A549 (cell line): ENCODE data around the gene TCHH. TPM values are rescaled to one million over a fixed set of nuclear protein-coding genes. Genes with fewer than 3 reads are reported as not detected.

Experiments used
- ATAC-seq, 2 experiments: fragments of 200-7000 bp in 1 of 2; fragments of >200 bp in 1 of 2; cut with Nextera tagmentation in 1 of 2; cut with Tn5 transposase in 1 of 2; 3 replicates each; pipeline versions ENCODE4 v1.8.0 to v1.9.1; 2018 to 2020; ENCODE audit warnings: mild to moderate bottlenecking in 1 of 2, moderate library complexity in 1 of 2
- CTCF ChIA-PET: fragments of 300-600 bp; sonication (Branson Sonifier 250); formaldehyde crosslinking; extraction: SDS; loops from one replicate; lab custom pipeline; 2021; ENCODE audit warnings: antibody characterized with exemption, inconsistent platforms; lab: Yijun Ruan, JAX
- POLR2A ChIA-PET: fragments of 350-600 bp; formaldehyde crosslinking; extraction: SDS; loops from one replicate; lab custom pipeline; 2021; ENCODE audit warnings: antibody characterized with exemption, inconsistent platforms; lab: Yijun Ruan, JAX
- DNase-seq, 2 experiments: peaks; one replicate each; pipeline versions ENCODE4 v3.0.0 to v3.0.0-alpha.2; 2011 to 2016; ENCODE audit warnings: low read depth in 1 of 2, low spot score in 1 of 2
- FAIRE-seq: peaks from 2 replicates; lab custom pipeline; 2011; peaks lifted over from hg19 to GRCh38; lab: Jason Lieb, UNC
- H3K27ac ChIP-seq, 2 experiments: fragments of >200 bp; sonication (Bioruptor Twin); formaldehyde crosslinking; 3 replicates each; pipeline ENCODE4 v1.5.1; 2016 to 2017
- H3K4me1 ChIP-seq: fragments of >200 bp; sonication (Bioruptor Twin); formaldehyde crosslinking; 3 replicates; pipeline ENCODE4 v1.6.1; 2016
- H3K4me2 ChIP-seq: fragments of >200 bp; sonication (Bioruptor Twin); formaldehyde crosslinking; 3 replicates; pipeline ENCODE4 v1.6.1; 2016
- H3K4me3 ChIP-seq: fragments of >200 bp; sonication (Bioruptor Twin); formaldehyde crosslinking; 3 replicates; pipeline ENCODE4 v1.5.1; 2016
- H3K9me3 ChIP-seq: fragments of >200 bp; sonication (Bioruptor Twin); formaldehyde crosslinking; 3 replicates; pipeline ENCODE4 v1.6.1; 2016
- EHF ChIP-seq: fragments of 250-450 bp; sonication (Bioruptor Pico); IDR thresholded peaks from 2 replicates; pipeline ENCODE4 v1.5.0; 2020; ENCODE audit warnings: mild to moderate bottlenecking
- EP300 ChIP-seq, 2 experiments: fragments of >200 bp; sonication (Bioruptor Twin); formaldehyde crosslinking; IDR thresholded peaks; 2 replicates in 1 of 2; 3 replicates in 1 of 2; pipeline ENCODE4 v1.6.1; 2016 to 2017
- ESRRA ChIP-seq: fragments of 150-350 bp; IDR thresholded peaks from 2 replicates; pipeline ENCODE4 v1.6.1; 2014; ENCODE audit warnings: mild to moderate bottlenecking, low read length, borderline replicate concordance
- FOSB ChIP-seq: fragments of 250-450 bp; sonication (Bioruptor Pico); IDR thresholded peaks from 2 replicates; pipeline ENCODE4 v1.5.0; 2020; ENCODE audit warnings: mild to moderate bottlenecking, moderate library complexity
- FOSL2 ChIP-seq, 2 experiments: fragments of 450-650 bp in 1 of 2; fragments of >200 bp in 1 of 2; sonication (Bioruptor Twin) in 1 of 2; formaldehyde crosslinking; IDR thresholded peaks; 2 replicates each; pipeline versions ENCODE4 v1.5.0 to v1.6.1; 2016 to 2020; ENCODE audit warnings: mild to moderate bottlenecking in 1 of 2, moderate library complexity in 1 of 2
- HES2 ChIP-seq: fragments of >200 bp; sonication (Bioruptor Twin); formaldehyde crosslinking; IDR thresholded peaks from 2 replicates; pipeline ENCODE4 v1.6.1; 2016
- HOXB5 ChIP-seq: fragments of 250-450 bp; sonication (Bioruptor Pico); IDR thresholded peaks from 2 replicates; pipeline ENCODE4 v1.5.0; 2020; ENCODE audit warnings: mild to moderate bottlenecking, moderate library complexity
- JUN ChIP-seq, 2 experiments: fragments of >200 bp; sonication (Bioruptor Twin); formaldehyde crosslinking; IDR thresholded peaks; 2 replicates in 1 of 2; 3 replicates in 1 of 2; pipeline ENCODE4 v1.6.1; 2016 to 2017
- JUNB ChIP-seq: fragments of >200 bp; sonication (Bioruptor Twin); formaldehyde crosslinking; IDR thresholded peaks from 2 replicates; pipeline ENCODE4 v1.6.1; 2016
- KDM1A ChIP-seq: fragments of 200-600 bp; sonication (generic); IDR thresholded peaks from 2 replicates; pipeline ENCODE4 v1.6.1; 2016; ENCODE audit warnings: low read depth, mild to moderate bottlenecking
- MAFK ChIP-seq: fragments of 450-650 bp; IDR thresholded peaks from 2 replicates; pipeline ENCODE4 v1.6.1; 2014; ENCODE audit not compliant: partially characterized antibody
- MYC ChIP-seq: IDR thresholded peaks from 2 replicates; pipeline ENCODE4 v1.6.1; 2012; ENCODE audit warnings: mild to moderate bottlenecking, inconsistent platforms, low read length, improper control_type of control experiment, borderline replicate concordance
- NFE2L2 ChIP-seq: fragments of 150-350 bp; conservative IDR thresholded peaks from 2 replicates; pipeline ENCODE4 v1.6.1; 2014; ENCODE audit warnings: low read length
- NR3C1 ChIP-seq: fragments of >200 bp; sonication (Bioruptor Twin); formaldehyde crosslinking; IDR thresholded peaks from 3 replicates; pipeline ENCODE4 v1.6.1; 2017
- POLR2A ChIP-seq: IDR thresholded peaks from 2 replicates; pipeline ENCODE4 v1.6.1; 2012; ENCODE audit warnings: mild to moderate bottlenecking, low read length
- RAD21 ChIP-seq, 2 experiments: fragments of >200 bp in 1 of 2; sonication (Bioruptor Twin) in 1 of 2; formaldehyde crosslinking in 1 of 2; IDR thresholded peaks in 1 of 2; conservative IDR thresholded peaks in 1 of 2; 2 replicates in 1 of 2; 3 replicates in 1 of 2; pipeline ENCODE4 v1.6.1; 2012 to 2018; ENCODE audit warnings: inconsistent platforms in 1 of 2
- SREBF2 ChIP-seq: fragments of 450-650 bp; IDR thresholded peaks from 2 replicates; pipeline ENCODE4 v1.6.1; 2014; ENCODE audit warnings: mild to moderate bottlenecking, moderate library complexity
- TFCP2L1 ChIP-seq: fragments of 250-450 bp; sonication (Bioruptor Pico); IDR thresholded peaks from 2 replicates; pipeline ENCODE4 v1.5.0; 2021; ENCODE audit warnings: mild to moderate bottlenecking
- ZC3H11A ChIP-seq: fragments of 450-650 bp; IDR thresholded peaks from 2 replicates; pipeline ENCODE4 v1.6.1; 2014; ENCODE audit warnings: antibody characterized with exemption, mild to moderate bottlenecking
- ZFP36 ChIP-seq: fragments of 450-650 bp; IDR thresholded peaks from 2 replicates; pipeline ENCODE4 v1.6.1; 2014; ENCODE audit warnings: borderline replicate concordance; ENCODE audit not compliant: partially characterized antibody
- WGBS: methylation state at CpG from one replicate; pipeline ENCODE4 v1.1.6; 2017; ENCODE audit errors: missing lambda C conversion rate; 5-methylcytosine and 5-hydroxymethylcytosine counted together
- polyA plus RNA-seq, 4 experiments: library from polyadenylated mRNA; depleted of rRNA in 3 of 4; stranded (reverse); fragments of >200 nt; fragmentation: RNase III in 1 of 4; extraction: RNeasy Plus Mini Kit Qiagen cat#74134 plus additional on column Dnase treatment in 1 of 4; gene quantifications; 2 replicates in 3 of 4; 3 replicates in 1 of 4; pipeline ENCODE4 v1.2.3, GENCODE V29; 2011 to 2017
- TF ChIP-seq, protein P1 (sequence below): IDR thresholded peaks from 2 replicates; pipeline ENCODE4 v1.6.1; 2012
- TF ChIP-seq, protein P2 (sequence below): fragments of 150-350 bp; IDR thresholded peaks from 2 replicates; pipeline ENCODE4 v1.6.1; 2014; ENCODE audit warnings: low read depth, mild to moderate bottlenecking, low read length
- TF ChIP-seq, protein P3 (sequence below): fragments of 250-450 bp; sonication (Bioruptor Pico); IDR thresholded peaks from 2 replicates; pipeline ENCODE4 v1.5.0; 2020; ENCODE audit warnings: low read depth, mild to moderate bottlenecking, moderate library complexity
- TF ChIP-seq, protein P4 (sequence below): fragments of 250-450 bp; sonication (Bioruptor Pico); IDR thresholded peaks from 2 replicates; pipeline ENCODE4 v1.5.0; 2021; ENCODE audit warnings: mild to moderate bottlenecking, moderate library complexity, borderline replicate concordance

TCHH gene
- polyA plus RNA-seq, 2 of the 4 experiments (the other 2 are of a cell fraction): 0.08 to 0.09 TPM

- Histone ChIP-seq H3K9me3 (peaks cover 14% of the 10 kb centered on the region; the same call in 2 of the 3 replicates), H3K4me3 (no peak overlapping the region), H3K4me2 (no peak overlapping the region), H3K27ac (no peak overlapping the region), H3K4me1 (no peaks in the 10 kb centered on the region)
- DNase-seq: no peak
- ChIA-PET POLR2A (no interaction called here), CTCF (interaction anchor here (0.9 kb wide), 1 partner anchor 12 kb away, joined by 3 read pairs; no protein-coding TSS in a partner anchor)
- no peak for ATAC-seq
- WGBS: 3% methylated on average over 3 of the region's 3 CpGs
- TF ChIP-seq JUN (IDR thresholded peaks at IDR 0.05) (no peak), NR3C1 (no peak), JUNB (no peak), FOSL2 (IDR thresholded peaks at IDR 0.05) (no peak), FOSL2 (CRISPR knock-in tag; IDR thresholded peaks at IDR 0.05) (no peak), EP300 (IDR thresholded peaks at IDR 0.05) (no peak), HOXB5 (CRISPR knock-in tag) (no peak), TFCP2L1 (CRISPR knock-in tag) (no peak), ESRRA (no peak), RAD21 (conservative IDR thresholded peaks at IDR 0.05 in 1 of 2, IDR thresholded peaks at IDR 0.05 in 1 of 2) (no peak)
- TF ChIP-seq, protein P1, sequence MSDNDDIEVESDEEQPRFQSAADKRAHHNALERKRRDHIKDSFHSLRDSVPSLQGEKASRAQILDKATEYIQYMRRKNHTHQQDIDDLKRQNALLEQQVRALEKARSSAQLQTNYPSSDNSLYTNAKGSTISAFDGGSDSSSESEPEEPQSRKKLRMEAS: no peak
- TF ChIP-seq, protein P2, sequence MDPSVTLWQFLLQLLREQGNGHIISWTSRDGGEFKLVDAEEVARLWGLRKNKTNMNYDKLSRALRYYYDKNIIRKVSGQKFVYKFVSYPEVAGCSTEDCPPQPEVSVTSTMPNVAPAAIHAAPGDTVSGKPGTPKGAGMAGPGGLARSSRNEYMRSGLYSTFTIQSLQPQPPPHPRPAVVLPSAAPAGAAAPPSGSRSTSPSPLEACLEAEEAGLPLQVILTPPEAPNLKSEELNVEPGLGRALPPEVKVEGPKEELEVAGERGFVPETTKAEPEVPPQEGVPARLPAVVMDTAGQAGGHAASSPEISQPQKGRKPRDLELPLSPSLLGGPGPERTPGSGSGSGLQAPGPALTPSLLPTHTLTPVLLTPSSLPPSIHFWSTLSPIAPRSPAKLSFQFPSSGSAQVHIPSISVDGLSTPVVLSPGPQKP: no peak
- no peak for FAIRE-seq
Observed at GRCh38 chr1:152096931-152097330, 18.3 kb downstream of the TCHH start.

DNA sequence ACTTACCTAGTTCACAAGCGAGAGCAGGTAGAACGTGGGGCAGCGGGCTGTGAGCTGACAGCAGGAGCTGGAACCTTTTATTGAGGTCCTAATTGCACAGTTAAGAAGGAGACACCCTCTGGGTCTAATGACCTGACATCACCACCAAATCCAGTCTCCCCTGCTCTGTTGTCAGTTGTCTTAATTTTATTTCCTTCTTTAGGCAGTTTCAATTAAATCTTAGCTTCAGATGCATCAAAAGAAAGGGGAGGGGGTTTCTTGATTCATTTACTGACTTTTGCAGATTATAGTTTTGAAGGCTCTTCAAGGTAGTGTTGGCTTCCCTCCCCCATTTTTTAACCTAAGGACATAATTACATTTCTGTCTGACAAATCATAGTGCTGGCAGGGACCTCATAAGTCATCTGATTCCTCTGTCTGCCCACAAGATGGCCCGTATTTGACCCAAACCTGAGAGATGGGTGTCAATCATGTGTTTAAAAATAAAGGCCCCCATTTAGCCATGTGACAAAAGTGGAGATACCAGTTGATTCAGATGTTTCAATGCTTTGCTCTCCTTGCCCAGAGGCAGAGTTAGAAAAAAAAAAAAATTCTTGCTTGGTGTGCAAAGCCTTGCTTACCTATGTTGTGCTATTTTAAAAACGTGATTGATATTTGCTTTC is 26.1 kb downstream of the TCHH start, which contains the start of gene TCHHL1:
Gene TCHHL1 (minus strand): TSS at position 51 of the 661 bp plus-strand sequence. CDS start 921 bp downstream, outside the sequence.
- CTCF ChIA-PET: interaction anchor here (0.5 to 1.1 kb wide), 3 partner anchors 36 to 816 kb away, joined by 3 to 6 read pairs (median 4); no protein-coding TSS in a partner anchor
- peaks cover 11% of the 10 kb centered on the region for H3K9me3 ChIP-seq
- DNase-seq (no peak), FAIRE-seq (no peak), ATAC-seq (no peak)
- H3K4me2 ChIP-seq: no peak within 1 kb of the TSS
- POLR2A ChIA-PET: no interaction called here
- H3K4me3 ChIP-seq: no peak within 1 kb of the TSS
- TF ChIP-seq ZC3H11A (no peak), KDM1A (no peak), NFE2L2 (no peak)
- H3K4me1 ChIP-seq: no peaks in the 10 kb centered on the region
- WGBS: 23% methylated on average over 5 of the region's 5 CpGs
- H3K27ac ChIP-seq: no peak within 1 kb of the TSS

DNA sequence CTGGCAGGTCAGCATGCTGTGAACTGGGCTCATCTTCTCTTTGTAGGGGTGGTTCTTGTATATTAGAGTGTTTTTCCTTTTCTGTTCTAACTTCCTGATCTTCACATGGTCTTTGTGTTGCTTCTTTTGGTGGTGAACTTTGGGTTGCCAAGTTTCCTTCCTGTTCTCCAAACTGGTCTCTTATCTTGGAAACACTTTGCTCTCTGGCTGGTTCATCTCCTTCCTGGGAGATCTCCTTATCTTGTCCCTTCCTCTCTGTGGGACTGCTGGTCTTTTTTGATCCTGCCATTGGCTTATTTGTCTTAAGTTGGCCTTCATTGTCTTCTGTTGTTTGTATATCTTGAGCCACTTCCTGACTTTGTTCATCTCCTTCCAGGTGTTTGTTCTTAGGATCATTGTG is 28.5 kb downstream of the TCHH start:
- no peaks in the 10 kb centered on the region for H3K4me1 ChIP-seq
- H3K27ac ChIP-seq: no peak overlapping the region
- ChIA-PET CTCF (interaction anchor here (0.7 to 1.9 kb wide), 3 partner anchors 12 to 55 kb away, joined by 3 to 7 read pairs (median 5); no protein-coding TSS in a partner anchor), POLR2A (no interaction called here)
- no peak overlapping the region for H3K4me2 ChIP-seq
- no peaks in the 10 kb centered on the region; the same call in 2 of the 3 replicates for H3K9me3 ChIP-seq
- ATAC-seq: no peak
- no peak for DNase-seq
- FAIRE-seq: no peak
- no peak overlapping the region for H3K4me3 ChIP-seq
- TF ChIP-seq, protein P3, sequence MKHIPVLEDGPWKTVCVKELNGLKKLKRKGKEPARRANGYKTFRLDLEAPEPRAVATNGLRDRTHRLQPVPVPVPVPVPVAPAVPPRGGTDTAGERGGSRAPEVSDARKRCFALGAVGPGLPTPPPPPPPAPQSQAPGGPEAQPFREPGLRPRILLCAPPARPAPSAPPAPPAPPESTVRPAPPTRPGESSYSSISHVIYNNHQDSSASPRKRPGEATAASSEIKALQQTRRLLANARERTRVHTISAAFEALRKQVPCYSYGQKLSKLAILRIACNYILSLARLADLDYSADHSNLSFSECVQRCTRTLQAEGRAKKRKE (CRISPR knock-in tag): no peak
- TF ChIP-seq JUN (IDR thresholded peaks at IDR 0.05) (no peak), EHF (no peak)

- ChIA-PET CTCF (interaction anchor here (1.1 to 1.3 kb wide), 2 partner anchors 22 to 104 kb away, joined by 5 read pairs; no protein-coding TSS in a partner anchor), POLR2A (no interaction called here)
- H3K4me1 ChIP-seq: no peaks in the 10 kb centered on the region
- no peak overlapping the region for H3K4me2 ChIP-seq
- FAIRE-seq: no peak
- no peak overlapping the region for H3K27ac ChIP-seq
- no peak overlapping the region for H3K4me3 ChIP-seq
- DNase-seq: no peak
- H3K9me3 ChIP-seq: no peaks in the 10 kb centered on the region
- WGBS: 9% methylated on average over 1 of the region's 1 CpG
- no peak; a peak in 1 of 6 replicates for ATAC-seq
- no peak for TF ChIP-seq HES2
- TF ChIP-seq, protein P4, sequence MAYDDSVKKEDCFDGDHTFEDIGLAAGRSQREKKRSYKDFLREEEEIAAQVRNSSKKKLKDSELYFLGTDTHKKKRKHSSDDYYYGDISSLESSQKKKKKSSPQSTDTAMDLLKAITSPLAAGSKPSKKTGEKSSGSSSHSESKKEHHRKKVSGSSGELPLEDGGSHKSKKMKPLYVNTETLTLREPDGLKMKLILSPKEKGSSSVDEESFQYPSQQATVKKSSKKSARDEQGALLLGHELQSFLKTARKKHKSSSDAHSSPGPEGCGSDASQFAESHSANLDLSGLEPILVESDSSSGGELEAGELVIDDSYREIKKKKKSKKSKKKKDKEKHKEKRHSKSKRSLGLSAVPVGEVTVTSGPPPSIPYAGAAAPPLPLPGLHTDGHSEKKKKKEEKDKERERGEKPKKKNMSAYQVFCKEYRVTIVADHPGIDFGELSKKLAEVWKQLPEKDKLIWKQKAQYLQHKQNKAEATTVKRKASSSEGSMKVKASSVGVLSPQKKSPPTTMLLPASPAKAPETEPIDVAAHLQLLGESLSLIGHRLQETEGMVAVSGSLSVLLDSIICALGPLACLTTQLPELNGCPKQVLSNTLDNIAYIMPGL (CRISPR knock-in tag): no peak
- no peak for TF ChIP-seq SREBF2
- TF ChIP-seq POLR2A: no peak
- TF ChIP-seq, protein P1: no peak
- TF ChIP-seq FOSB (CRISPR knock-in tag): no peak
- TF ChIP-seq ZFP36: no peak
- no peak for TF ChIP-seq JUNB
- TF ChIP-seq, protein P3 (CRISPR knock-in tag): no peak
- no peak for TF ChIP-seq JUN (IDR thresholded peaks at IDR 0.05)
- no peak for TF ChIP-seq KDM1A
- TF ChIP-seq MAFK: no peak
- no peak for TF ChIP-seq MYC
- TF ChIP-seq NFE2L2: no peak
Observed at GRCh38 chr1:152084853-152085252, 30.4 kb downstream of the TCHH start.
